A549 treated with CpdA at 1 μM for 4 hours (cell line): Measurements from ENCODE around the gene CYREN. TPM values are rescaled to one million over a fixed set of nuclear protein-coding genes. Genes with fewer than 3 reads are reported as not detected.

Experiments
- total RNA-seq: library from RNA; stranded (reverse); fragments of 200-300 nt; extraction: Qiagen RNA extraction; gene quantifications from 5 replicates; pipeline ENCODE4 v1.2.3, GENCODE V29; 2022; ENCODE audit warnings: low read depth

CYREN gene, protein sequence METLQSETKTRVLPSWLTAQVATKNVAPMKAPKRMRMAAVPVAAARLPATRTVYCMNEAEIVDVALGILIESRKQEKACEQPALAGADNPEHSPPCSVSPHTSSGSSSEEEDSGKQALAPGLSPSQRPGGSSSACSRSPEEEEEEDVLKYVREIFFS
- 64.2 to 71.1 TPM (median 70.4 TPM) in 5 replicates for total RNA-seq

DNA sequence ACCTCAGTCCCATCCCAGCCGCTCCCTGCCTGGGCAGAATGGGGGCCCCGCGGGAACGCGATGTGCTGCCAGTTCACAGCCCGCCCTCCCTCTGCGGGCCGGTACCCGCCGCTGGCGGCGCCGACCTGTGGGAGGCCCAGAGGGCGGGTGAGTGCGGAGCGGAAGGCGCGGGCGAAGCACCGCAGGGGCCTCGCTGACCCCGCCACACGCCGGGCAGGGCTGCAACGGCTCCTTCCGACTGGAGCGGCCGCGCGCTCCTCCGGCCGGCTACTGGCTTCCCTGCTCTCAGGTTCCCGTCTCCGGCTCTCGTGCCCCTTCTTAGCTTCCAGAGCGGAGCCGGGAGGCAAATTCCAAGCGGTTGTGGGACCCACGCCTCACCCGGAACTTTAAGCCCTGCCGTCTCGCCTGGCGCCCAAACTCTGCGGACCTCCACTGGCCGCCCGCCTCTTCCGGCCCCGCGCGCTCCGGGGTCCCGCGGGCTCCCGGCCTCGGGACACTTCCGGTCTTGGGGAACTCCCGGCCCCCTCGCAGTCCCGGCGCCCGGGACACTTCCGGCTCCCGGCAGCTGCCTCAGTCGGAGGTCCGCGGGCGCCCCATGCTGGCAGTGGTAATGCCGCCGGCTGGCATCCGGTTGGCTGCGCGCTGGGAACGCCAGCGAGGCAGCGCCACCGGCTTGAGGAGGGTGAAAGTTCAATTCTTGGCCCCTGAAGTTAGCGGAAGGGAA lies at the start of gene CYREN:
CYREN (minus strand) TSS at position 434 of the 724 bp plus-strand sequence. CDS start 1,785 bp downstream, outside the sequence.

DNA sequence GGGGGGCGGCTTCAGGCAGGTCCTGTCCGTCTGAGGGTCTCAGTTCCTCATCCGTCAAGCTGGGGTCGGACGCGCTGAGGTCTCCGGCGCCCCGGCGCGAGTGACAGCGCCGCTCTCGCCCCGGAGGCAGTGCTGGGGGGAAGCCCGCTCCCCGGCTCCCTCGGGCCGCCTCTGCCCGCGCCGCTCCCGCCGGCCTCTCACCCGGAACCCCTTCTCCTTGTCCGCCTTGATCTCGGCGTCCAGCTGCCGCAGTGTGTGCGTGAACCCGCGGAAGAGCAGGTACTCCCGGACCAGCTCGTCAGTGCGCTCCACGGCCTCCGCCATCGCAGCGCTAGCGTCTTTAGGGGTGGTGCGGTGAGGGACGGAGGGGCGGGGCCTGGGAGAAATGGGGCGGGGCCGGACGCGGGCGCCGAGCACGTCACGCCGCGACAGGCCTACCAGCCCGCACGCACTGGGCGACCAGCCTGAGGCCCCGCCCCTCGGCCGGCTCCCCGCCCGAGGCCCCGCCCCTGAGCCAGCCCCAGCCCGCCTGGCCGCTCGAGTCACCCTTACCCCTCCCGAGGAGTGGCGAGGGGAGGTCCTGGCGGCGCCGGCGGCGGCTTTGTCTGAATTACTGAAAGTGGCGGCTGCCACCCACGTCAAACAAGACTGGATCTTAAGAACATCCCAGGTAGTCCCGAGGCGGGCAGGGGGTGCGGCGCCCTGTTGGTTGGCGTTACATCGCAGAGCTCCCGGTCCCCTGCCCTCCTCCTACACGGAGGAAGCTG lies 40.9 kb upstream of the CYREN start, which contains the start of gene WDR91:
WDR91 (minus strand) TSS at position 348 of the 767 bp plus-strand sequence; CDS start at position 324, 24 bp downstream.

DNA sequence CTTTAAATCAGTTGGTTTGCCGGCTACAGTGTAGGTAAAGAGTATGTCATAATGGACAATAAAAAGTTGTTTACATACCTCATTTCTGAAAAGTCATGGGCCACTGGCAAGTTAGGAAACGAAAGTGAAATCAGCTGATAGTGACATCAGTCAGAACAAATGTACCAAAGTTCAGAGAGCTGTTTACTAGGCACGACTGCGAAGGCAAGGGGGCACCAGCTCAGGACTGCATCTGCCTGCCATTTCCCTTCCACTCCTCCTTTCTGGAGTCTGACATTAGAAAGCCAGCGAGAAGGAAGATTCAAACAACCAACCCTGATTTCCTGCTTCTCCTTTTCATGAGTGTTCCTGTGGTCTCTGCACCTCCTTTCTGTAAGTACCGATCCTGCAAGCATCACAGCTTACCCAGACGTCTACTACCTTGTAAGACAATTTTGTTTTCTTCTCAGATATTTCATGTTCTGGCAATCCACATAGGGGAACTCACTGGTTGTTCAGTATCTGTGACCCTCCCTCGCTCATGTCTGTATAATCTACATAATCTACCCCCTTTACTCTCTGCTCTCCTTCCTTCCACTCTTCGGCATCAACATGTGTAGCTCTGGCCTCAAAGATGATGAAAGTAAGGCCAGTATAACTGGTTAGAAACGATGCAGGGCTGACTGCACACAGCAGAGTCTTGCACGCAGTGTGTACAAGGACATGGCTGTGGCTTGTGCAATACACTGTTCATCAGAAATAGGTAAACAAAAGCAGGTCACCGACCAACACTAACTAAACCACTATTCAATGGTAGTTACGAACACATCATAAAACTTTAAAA lies 22.4 kb downstream of the CYREN start, which contains the start of gene TMEM140:
TMEM140 (plus strand) TSS at position 174 of the 823 bp plus-strand sequence. CDS start 16,370 bp downstream, outside the sequence.

Other genes with a start within 250 kb of the CYREN start
- 0.73 to 1.4 TPM (median 1.1 TPM) in 5 replicates for gene AGBL3, start 184.2 kb downstream of the CYREN start, total RNA-seq
- gene TMEM140, start 22.6 kb downstream of the CYREN start, total RNA-seq, result 1.0 to 2.0 TPM (median 1.3 TPM) in 5 replicates
- gene WDR91, start 40.8 kb upstream of the CYREN start, total RNA-seq, result 4.6 to 7.7 TPM (median 6.1 TPM) in 5 replicates
- not detected in 5 replicates for gene STRA8, start 63.1 kb upstream of the CYREN start, total RNA-seq